ENCODE data around the gene CMTM5.

CMTM5 gene

GRCh38 chr14:23355871-23356435 is 20.9 kb upstream of the CMTM5 start:
- TF ChIP-seq REST (IDR thresholded peaks at IDR 0.05; ENCODE audit: insufficient read depth in 1 of 2, low read depth in 2 of 2, low read length in 2 of 2): no peak
- TF ChIP-seq POLR2AphosphoS5 (IDR thresholded peaks at IDR 0.05; ENCODE audit: low read depth, low read length): no peak
- TF ChIP-seq TAF1 (IDR thresholded peaks at IDR 0.05; ENCODE audit: borderline replicate concordance, insufficient read depth, low read length): no peak
- no peak for TF ChIP-seq SIN3A (IDR thresholded peaks at IDR 0.05; ENCODE audit: borderline replicate concordance, insufficient read depth, low read length)
- no peak for TF ChIP-seq FOXP2 (optimal IDR thresholded peaks at IDR 0.05; ENCODE audit: borderline replicate concordance, extremely low read depth, extremely low read length, insufficient read depth)

DNA sequence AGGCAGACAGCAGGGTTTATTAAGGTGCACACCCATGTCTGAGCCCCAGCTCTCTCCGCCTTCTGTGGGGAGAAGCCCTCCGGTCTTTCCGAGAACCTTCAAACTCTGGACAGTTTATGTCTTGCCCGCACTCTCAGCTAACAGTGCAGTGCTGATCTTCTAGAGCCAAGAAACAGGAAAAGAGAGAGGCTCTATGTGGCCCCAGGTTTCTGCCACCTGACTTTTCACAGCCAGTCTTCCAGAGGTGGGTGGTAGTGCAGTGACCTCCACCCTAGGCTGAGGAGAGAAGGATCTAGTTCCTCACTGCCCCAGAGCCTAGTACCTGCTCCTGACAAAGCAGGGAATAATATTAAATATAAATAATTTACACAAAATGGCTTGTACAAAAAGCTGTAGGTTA is 20.2 kb upstream of the CMTM5 start:
- no peak for TF ChIP-seq TAF1 (IDR thresholded peaks at IDR 0.05; ENCODE audit: borderline replicate concordance, insufficient read depth, low read length)
- TF ChIP-seq REST (IDR thresholded peaks at IDR 0.05; ENCODE audit: insufficient read depth in 1 of 2, low read depth in 2 of 2, low read length in 2 of 2): no peak
- TF ChIP-seq FOXP2 (optimal IDR thresholded peaks at IDR 0.05; ENCODE audit: borderline replicate concordance, extremely low read depth, extremely low read length, insufficient read depth): no peak
- no peak for TF ChIP-seq POLR2AphosphoS5 (IDR thresholded peaks at IDR 0.05; ENCODE audit: low read depth, low read length)
- no peak for TF ChIP-seq SIN3A (IDR thresholded peaks at IDR 0.05; ENCODE audit: borderline replicate concordance, insufficient read depth, low read length)

GRCh38 chr14:23357261-23357660 is 19.6 kb upstream of the CMTM5 start:
- TF ChIP-seq POLR2AphosphoS5 (IDR thresholded peaks at IDR 0.05; ENCODE audit: low read depth, low read length): no peak
- no peak for TF ChIP-seq REST (IDR thresholded peaks at IDR 0.05; ENCODE audit: insufficient read depth in 1 of 2, low read depth in 2 of 2, low read length in 2 of 2)
- TF ChIP-seq TAF1 (IDR thresholded peaks at IDR 0.05; ENCODE audit: borderline replicate concordance, insufficient read depth, low read length): no peak
- TF ChIP-seq SIN3A (IDR thresholded peaks at IDR 0.05; ENCODE audit: borderline replicate concordance, insufficient read depth, low read length): no peak
- no peak for TF ChIP-seq FOXP2 (optimal IDR thresholded peaks at IDR 0.05; ENCODE audit: borderline replicate concordance, extremely low read depth, extremely low read length, insufficient read depth)

- TF ChIP-seq POLR2AphosphoS5 (IDR thresholded peaks at IDR 0.05; ENCODE audit: low read depth, low read length) (no peak), FOXP2 (optimal IDR thresholded peaks at IDR 0.05; ENCODE audit: borderline replicate concordance, extremely low read depth, extremely low read length, insufficient read depth) (no peak), SIN3A (IDR thresholded peaks at IDR 0.05; ENCODE audit: borderline replicate concordance, insufficient read depth, low read length) (no peak), TAF1 (IDR thresholded peaks at IDR 0.05; ENCODE audit: borderline replicate concordance, insufficient read depth, low read length) (no peak), REST (IDR thresholded peaks at IDR 0.05; ENCODE audit: insufficient read depth in 1 of 2, low read depth in 2 of 2, low read length in 2 of 2) (no peak)
Measured at GRCh38 chr14:23358042-23358441, 18.8 kb upstream of the CMTM5 start.

Data from PFSK-1 (cell line).